NCI-H2029 treated with DMSO at 0.1 percent for 48 hours (cell line): ENCODE data around the gene GXYLT2.
"Not testable (repeated sequence)": the region's sequence is repeated elsewhere in the genome, so short reads cannot be mapped to it uniquely, and the experiment has no call there.

Experiments used
- DNase-seq: peaks from one replicate; lab custom pipeline; 2025; lab: John Stamatoyannopoulos, UW

Gene GXYLT2

DNA sequence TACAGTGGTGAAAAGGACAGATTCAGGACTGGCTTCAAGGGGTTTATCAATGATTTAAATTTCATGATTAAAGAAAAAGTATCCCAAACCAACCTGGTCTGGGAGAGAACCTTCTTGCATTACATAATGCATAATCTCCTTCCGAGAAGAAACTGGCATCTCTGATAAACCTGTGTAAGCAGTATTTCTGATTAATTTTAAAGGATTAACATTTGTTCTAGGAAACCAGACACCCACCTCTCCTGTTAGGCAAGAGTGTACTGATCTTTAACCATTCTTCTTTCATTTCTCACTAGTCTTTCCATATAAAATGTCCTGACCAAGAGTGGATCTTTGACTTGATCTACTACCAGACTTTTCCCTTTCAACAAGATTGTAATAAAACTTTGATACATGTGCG, 85.9 kb downstream of the GXYLT2 start:
- DNase-seq, result no peak

DNA sequence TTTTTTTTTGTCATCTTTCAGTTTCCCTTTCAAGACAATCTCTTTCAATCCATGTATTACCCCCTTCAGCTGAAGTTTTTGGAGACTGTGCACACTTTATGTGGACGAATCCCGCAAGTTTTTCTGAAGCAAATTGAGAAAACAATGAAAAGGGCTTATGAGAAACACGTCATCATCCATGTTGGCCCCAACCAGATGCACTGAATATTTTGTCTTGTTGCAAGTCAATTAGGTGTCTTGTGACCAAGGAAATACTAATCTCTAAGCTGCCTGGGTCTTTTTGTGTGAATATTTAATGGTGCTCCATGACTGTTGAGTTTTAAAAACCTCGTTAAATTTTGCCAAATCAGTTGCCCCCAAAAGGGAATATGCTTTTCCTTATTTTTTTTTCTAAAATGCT, 87.1 kb downstream of the GXYLT2 start:
- no peak for DNase-seq

DNA sequence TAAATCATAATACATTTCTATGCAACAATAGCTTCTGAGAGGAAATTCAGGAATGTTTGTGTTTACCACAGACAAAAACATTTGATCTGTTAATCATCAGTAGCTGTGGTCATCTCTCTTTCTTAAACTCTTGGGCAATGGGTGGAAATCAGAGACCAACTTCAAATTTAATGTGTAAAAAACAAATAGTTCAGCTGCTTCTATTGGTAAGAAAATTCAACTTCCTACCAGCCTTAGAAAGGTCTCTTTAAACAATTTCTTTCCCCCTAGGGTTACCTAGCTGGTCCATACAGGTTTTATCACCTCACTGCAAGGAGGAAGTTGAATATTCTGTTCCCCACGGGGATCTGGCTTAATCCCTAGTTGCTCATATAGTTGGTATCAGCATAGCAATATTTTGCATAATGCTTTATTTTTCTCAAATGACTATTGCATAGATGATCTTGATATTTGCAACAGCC, 88.5 kb downstream of the GXYLT2 start:
- no peak for DNase-seq

DNA sequence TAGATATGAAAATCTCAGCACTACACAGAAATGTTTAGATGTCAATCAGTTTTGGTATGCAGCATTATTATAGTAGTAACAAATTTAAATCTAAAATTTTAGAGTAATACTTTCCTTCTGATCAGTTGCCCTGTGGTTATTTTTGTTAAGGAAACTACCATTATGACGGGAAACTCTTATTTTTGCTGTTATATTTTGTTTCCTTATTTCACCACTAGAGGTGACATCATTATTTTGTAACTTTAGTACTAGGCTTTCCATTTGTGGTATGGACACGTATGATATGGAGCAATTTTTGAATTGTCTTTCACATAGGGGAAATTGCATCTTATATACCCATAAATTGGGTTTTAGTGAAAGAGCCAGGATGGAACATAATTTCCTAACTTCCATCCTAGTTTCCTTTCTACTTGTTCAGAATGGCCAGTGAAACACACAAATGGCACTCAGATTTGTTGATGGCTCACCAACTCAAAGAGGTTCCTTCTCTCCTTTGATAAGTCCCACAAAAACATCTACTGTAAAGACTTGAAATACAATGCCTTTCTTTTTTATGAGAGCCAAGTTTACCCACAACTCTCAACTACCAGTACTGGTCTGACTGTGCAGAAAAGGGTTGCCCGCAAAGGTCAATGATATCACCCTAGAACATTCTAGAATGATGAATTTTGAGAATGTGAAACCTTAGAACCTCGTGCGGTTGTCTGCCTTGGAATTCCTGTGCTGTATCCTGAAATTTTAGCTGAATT, 89.4 kb downstream of the GXYLT2 start:
- no peak for DNase-seq

DNA sequence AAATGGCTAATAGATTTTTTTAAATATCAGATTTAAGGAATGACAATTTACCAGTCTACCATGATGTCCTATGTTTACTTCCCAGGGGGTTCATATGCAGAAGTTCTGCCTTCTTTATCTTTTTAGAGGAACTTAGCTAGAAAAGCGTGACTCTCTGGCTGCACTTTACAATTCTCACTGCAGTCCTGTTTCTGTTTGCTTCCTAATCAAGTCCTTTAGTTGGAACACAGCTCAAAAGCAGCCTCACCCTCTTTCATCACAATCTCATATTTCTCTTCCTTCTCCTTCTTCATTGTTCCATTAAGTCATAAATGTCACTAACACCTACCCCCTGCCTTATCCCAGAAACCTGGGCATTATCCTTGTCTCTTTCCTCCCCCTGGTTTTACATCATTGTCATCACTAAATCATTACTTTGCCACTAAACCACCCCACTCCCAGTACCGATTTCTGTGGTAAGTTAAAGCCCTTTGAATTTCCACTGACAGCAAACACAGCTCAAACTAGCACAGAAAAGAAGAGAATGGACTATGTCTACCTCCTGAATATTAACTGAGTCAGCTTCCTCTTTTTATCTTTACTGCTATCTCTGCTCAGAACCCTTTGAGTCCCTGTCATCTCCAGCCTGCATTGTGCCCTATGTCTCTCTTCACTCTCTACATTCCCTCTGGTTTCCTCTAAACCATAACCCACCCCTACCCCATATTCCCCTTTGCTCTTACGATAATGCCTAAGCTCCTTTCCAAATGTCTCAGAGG, 94.9 kb downstream of the GXYLT2 start:
- no peak for DNase-seq

DNA sequence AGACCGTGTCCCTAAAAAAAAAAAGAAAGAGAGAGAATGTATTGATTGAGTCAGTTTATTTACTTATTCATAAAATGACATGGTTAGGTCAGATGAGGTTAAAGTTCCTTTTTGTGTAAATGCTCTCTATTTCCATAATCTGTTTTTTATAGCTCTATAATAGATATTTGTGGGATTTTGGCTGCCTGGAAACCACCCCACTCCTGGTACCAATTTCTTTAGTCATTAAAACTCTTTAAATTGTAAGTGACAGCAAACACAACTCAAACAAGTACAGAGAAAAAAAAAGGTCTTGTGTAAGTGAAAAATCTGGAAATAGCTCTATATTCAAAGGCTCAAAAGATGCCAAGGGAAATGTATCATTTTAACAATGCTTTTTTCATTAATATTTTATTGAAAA, 97.7 kb downstream of the GXYLT2 start:
- DNase-seq, result no peak

DNA sequence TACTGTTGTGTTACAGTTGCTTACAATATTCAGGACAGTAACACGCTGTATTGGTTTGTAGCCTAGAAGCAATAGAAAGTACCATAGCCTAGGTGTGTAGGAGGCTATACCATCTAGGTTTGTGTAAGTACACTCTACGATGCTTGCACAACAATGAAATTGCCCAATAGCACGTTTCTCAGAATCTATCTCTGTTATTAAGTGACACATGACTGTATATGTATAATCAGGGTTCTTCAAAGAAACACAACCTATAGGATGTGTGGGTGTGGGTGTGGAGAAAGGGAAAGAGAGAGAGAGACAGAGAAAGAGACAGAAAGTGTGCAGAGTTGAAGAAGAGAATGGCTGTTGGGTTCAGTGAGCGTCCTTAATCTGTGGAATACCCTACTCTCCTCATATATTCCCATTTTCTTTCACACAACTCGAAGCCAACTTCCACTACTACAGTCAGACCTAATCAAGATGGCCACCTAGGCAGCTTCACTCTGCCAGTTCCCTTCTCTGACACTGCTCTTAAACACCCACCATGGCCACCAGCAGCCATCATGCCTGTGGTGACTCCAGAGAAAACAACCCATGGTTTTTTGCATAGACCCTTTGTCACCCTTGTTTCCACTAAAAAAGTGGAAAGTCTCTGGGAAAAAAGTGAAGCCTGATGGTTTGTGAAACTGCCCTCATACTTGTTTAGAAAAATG, 103.0 kb downstream of the GXYLT2 start:
- DNase-seq, result no peak

DNA sequence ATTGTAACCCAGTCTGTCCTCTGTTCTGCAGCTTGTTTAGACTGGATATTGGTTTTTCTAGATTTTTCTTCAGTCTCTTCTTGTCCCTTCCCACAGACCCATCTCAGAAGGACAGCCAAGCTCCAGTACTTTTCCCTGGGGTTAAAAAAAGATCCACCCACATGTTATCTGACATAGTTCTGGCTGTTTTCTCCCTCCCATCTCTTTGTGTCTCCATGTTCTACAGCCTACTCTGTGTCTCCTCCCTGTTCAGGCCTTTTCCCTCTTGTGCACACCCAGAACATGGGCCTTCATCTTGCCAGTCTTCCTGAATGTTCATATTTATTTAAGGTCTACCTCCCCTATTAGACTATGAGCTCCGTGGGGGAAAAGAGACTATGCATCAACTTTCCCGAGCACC, 103.7 kb downstream of the GXYLT2 start:
- no peak for DNase-seq

DNA sequence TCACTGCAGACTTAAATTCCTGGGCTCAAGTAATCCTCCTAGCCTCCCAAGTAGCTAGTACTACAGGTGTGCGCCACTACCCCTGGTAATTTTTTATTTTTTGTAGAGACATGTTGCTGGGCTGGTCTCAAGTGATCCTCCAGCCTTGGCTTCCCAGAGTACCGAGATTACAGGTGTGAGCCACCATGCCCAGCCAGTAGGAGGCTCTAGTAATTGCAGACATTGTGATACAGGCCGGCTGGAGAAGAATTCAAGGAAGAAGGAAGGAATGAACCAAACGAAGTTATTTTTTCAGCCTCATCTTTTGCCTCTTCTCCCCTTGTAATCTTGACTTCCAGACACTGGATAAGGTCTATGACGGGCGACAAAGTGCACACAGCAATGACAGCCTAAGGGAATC, 105.5 kb downstream of the GXYLT2 start:
- no peak for DNase-seq

DNA sequence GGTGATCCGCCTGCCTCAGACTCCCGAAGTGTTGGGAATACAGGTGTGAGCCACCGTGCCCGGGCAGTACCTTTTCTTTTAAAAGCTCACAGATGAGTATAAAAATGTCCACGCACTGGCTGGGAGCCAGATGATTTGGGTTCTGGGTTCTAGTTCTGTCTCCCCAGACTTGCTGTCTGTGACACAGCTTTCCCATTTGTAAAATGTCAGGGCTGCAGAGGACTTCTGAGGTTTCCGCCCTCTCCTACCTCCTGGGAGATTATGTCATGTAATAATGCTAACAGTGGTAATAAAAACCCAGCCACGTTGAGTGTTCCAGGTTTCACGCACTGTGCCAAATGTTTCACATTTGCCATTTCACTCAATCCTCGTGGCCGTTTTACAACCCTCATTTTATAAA, 107.5 kb downstream of the GXYLT2 start:
- no peak for DNase-seq

DNA sequence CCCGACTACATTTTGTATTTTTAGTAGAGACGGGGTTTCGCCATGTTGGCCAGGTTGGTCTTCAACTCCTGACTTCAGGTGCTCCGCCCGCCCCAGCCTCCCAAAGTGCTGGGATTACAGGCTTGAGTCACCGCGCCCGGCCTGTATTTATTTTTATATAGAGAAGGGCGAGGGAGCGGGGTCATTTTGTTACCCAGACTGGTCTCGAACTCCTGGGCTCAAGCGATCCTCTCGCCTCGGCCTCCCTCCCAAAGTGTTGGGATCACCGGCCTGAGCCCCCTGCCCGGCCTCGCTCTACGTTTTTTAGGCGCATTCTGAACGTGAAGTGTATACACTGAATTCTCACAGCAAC, 108.3 kb downstream of the GXYLT2 start:
- DNase-seq, result no peak

DNA sequence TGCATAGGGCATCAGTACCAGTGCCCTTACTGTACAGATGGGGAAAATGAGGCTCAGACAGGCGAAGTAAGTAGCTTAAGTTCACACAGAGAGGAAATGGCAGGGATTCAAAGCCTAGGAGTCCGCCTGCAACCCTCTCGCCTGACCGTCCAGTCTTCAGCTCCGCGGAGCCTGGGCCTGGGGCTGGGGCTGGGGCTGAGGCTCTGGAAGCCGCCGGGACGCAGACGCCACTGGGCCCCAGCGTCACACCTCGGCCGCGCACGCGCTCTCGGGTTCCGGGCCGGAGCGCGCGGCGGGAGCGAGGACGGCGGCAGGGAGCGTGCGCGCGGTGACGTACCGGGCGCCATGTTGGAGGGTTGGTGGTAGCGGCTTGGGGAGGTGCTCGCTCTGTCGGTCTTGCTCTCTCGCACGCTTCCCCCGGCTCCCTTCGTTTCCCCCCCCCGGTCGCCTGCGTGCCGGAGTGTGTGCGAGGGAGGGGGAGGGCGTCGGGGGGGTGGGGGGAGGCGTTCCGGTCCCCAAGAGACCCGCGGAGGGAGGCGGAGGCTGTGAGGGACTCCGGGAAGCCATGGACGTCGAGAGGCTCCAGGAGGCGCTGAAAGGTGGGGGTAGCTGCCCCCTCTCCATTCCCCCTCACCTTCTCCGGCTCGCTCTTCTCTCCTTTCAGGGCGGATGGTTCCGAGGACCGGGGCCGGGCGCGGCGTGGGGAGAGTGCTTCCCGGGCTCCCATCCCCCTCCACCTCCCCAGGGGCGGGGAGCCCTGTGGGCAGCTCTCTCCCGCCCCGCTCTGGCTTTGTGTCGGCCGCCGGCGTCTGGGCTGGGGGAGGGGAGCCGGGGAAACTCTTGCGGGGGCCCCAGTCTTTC, 108.9 kb downstream of the GXYLT2 start, which contains the start of gene PPP4R2:
Gene PPP4R2, plus strand, starts transcription at position 339 of the 861 bp plus-strand sequence. Its CDS starts 227 bp downstream, at position 566.
- DNase-seq, result no peak

DNA sequence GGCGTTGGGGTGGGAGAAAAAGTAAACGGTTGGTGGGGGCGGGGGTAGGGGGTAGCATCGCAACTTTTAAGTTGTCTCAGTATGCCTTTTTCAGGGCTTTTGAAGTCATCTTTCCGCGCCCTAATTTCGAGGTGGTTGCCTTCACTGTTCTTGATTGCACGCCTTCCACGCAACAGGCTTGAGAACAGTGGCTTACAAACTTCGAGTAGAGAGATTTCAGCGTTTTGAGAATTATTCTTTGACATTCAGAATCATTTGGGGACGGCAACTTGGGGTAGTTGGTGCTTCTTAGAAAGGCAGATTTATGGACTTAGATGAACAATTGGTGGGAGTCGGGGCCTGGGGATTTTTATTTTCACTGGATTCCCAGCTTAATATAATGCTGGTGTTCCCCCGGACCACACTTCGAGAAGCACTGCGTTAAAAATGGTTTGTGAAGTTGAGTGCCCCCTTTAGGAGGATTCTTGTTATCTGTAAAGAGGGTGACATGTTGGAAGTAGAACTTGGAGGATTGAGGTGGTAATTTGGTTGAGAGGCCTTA, 109.6 kb downstream of the GXYLT2 start:
- DNase-seq, result no peak

DNA sequence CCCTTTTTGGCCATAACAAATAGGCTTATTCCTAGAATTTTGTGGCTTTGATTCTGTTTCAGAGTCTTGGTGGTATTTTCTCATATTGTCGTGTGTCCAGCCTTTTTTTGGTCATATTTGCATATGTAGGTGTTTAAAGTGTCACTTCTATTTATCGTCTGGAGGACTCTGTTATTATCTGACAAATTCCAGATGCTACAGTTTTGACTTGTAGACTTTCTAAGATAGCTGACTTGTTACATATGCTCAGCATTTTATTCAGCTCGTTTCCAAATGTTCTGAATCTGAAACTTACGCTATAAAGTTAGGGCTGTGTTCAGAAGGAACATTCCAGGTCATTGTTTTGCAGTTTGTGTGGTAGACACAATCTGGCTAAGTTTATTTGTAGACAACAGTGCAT, 110.6 kb downstream of the GXYLT2 start:
- DNase-seq, result no peak

DNA sequence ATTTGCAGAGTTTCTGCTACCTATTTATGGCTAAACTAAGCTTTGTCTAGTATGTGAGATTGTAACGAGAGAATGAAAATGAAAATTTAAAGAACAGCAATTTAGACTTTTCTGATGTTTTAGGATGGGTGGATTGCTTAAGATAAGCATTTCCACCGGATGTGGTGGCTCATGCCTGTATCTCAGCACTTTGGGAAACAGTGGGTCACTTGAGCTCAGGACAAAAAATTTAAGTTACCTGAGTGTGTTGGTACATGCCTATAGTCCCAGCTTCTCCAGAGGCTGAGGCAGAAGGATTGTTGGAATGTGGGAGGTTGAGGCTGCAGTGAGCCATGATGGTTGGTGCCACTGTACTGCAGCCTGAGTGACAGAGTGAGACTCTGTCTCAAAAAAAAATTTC, 112.1 kb downstream of the GXYLT2 start:
- DNase-seq, result no peak

DNA sequence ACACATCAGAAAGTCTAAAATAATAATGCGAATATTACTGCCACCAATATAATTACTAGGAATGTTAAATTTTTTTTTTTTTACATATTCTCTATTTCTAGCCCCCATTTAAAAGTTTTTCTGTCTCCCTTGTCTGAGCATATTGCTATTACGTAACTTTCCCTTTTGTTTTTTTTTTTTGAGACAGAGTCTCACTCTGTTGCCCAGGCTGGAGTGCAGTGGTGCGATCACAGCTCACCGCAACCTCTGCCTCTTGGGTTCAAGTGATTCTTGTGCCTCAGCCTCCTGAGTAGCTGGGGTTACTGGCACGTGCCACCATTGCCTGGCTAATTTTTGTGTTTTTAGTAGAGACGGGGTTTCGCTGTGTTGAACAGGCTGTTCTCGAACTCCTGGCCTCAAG, 115.2 kb downstream of the GXYLT2 start:
- DNase-seq, result not testable (repeated sequence)

DNA sequence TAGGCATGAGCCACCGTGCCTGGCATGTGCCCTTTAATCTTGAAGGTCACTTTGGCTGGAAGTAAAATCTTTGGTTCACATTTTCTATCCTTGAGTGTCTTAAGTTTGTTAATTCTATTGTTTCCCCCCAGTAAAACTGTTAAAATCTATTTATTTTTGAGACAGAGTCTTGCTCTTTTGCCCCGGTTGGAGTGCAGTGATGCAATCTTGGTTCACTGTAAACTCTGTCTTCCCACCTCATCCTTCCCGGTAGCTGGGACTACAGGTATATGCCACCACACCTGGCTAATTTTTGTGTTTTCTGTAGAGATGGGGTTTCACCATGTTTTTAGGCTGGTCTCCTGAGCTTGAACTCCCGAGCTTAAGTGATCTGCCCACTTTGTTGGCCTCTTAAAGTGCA, 116.5 kb downstream of the GXYLT2 start:
- DNase-seq, result no peak

DNA sequence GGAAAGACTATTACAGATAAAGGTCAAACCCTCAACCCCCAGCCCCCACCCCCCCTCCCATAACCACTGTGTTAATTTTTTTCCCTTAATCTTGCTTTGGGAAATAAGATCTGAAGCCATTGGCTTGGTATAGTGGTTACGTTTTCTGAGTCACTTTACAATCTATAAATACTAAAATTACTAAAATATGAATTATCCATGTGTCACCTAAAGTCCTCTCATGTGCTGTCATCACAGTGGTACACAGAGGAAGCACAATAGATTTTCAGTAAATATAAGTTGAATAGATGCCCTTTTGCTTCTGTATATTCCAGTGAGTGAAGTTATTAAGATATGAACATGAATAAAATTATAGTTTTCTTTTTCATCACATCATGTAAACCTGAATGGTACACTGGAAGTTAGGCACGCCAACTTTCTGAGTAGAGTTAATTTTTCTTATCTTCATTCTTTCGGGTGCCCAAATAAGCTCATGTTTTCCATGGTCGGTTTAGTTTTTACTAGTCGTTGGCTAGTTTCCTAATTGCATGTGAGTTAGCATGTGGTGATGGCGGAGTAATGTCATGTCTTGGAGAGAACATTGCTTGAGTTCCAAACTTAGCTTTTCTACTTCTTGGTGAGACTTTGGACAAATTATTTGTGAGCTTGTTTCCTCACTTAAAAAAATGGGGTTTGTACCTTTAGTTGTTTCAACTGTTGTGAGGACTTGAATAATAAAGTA, 120.3 kb downstream of the GXYLT2 start:
- DNase-seq, result no peak

DNA sequence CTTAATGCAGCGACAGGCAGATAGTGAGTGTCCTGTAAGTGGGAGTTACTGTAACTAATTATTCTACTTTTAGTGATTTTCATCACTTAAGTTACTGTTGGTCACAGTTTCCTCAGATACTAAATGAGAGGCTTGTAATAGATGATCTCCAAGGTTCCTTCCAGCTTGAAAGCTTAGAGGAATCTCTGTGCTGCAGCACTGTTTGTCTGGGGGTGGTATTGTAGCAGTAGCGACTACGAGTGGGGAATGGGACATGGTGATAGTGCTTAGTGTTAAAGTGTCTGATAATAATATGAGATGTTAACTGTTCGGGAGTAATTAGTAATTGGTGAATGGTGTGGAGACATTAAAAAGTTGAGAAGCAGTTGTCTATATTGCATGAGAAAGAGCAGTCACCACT, 121.2 kb downstream of the GXYLT2 start:
- no peak for DNase-seq

DNA sequence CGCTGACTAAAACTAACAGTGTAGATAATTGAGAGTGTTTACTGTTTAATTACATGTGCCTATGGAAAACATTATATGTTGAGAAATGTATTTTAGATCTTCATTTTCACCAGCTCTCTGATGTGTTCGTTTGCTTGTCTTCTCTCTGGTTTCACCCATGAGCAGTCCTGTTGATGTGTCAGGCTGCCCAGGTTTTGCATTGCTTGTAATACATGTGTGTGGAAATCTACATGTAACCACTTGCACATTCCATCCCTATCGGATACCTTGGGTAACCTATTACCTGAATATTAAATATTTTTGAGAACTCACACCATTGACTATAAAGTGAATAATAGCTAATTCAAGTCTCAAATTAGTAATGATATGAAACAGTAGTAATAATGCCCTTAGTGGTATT, 121.9 kb downstream of the GXYLT2 start:
- DNase-seq, result no peak

DNA sequence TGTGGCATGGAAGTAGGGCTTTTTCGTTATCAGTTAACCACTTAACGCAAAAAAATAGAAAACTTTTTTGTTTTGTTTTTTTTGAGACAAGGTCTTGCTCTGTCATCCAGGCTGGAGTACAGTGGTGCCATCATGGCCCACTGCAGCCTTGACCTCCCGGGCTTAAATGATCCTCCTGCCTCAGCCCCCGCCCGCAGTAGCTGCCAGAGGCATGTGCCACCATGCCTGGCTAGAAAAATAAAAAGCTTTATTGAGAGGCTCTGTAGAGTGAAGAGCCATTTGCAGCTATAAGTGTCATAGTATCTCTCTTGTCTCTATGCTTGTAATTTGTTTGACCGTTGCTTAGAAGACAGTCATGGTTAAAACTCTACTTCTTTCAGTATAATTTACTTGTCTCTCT, 122.3 kb downstream of the GXYLT2 start:
- no peak for DNase-seq
